CD4-positive, alpha-beta T cell (primary cell): ENCODE results near the gene TEX54. TPM values are rescaled to one million over a fixed set of nuclear protein-coding genes. Genes with fewer than 3 reads are reported as not detected.
A peak's percentile ranks its signal among the peaks of the same experiment; 100 is the strongest.
"Not testable (repeated sequence)": the region's sequence is repeated elsewhere in the genome, so short reads cannot be mapped to it uniquely, and the experiment has no call there.

Source experiments
- ATAC-seq: fragments of 200-7000 bp; cut with Tn5 transposase; one replicate; pipeline ENCODE4 v1.10.0; 2022; ENCODE audit warnings: mild to moderate bottlenecking; ENCODE audit not compliant: poor library complexity
- CTCF ChIA-PET: fragments of 350-600 bp; sonication (Branson Sonifier 250); formaldehyde crosslinking; loops from one replicate; lab custom pipeline; 2021; ENCODE audit warnings: antibody characterized with exemption, inconsistent platforms; lab: Charles Lee
- POLR2A ChIA-PET: fragments of 350-600 bp; sonication (Branson Sonifier 250); formaldehyde crosslinking; loops from one replicate; lab custom pipeline; 2021; ENCODE audit warnings: antibody characterized with exemption, inconsistent platforms; lab: Charles Lee
- DNase-seq, 14 experiments: peaks; one replicate each; pipeline ENCODE4 v3.0.0-alpha.2; 2013 to 2020; ENCODE audit warnings: mixed read lengths in 2 of 14
- H3K27ac ChIP-seq, 2 donors: one replicate each; pipeline versions ENCODE4 v1.5.1 to v1.7.0; 2013; ENCODE audit warnings: low read length in 2 of 2, low read depth in 1 of 2, mild to moderate bottlenecking in 1 of 2
- H3K27me3 ChIP-seq, 2 experiments: 1 replicate in 1 of 2; 2 replicates in 1 of 2; pipeline versions ENCODE4 v1.6.1 to v1.7.0; 2013; ENCODE audit warnings: low read length in 2 of 2, control low read depth in 1 of 2, mild to moderate bottlenecking in 1 of 2, moderate library complexity in 1 of 2; ENCODE audit not compliant: insufficient read depth in 2 of 2, control insufficient read depth in 1 of 2
- H3K36me3 ChIP-seq: one replicate; pipeline ENCODE4 v1.6.1; 2013; ENCODE audit warnings: low read length, control low read depth; ENCODE audit not compliant: insufficient read depth
- H3K4me1 ChIP-seq: one replicate; pipeline ENCODE4 v1.6.1; 2013; ENCODE audit warnings: low read length, control low read depth; ENCODE audit not compliant: insufficient read depth
- H3K4me3 ChIP-seq: one replicate; pipeline ENCODE4 v1.5.1; 2013; ENCODE audit warnings: mild to moderate bottlenecking, low read length, moderate library complexity
- H3K9me3 ChIP-seq, 2 experiments: 1 replicate in 1 of 2; 2 replicates in 1 of 2; pipeline versions ENCODE4 v1.6.1 to v1.7.0; 2013; ENCODE audit warnings: low read length in 2 of 2, mild to moderate bottlenecking in 2 of 2, control low read depth in 1 of 2, moderate library complexity in 1 of 2; ENCODE audit not compliant: control insufficient read depth in 1 of 2, insufficient read depth in 1 of 2
- H3K27ac Mint-ChIP-seq: one replicate; pipeline ENCODE4 v1.8.0; 2020; ENCODE audit warnings: mixed read lengths
- H3K27me3 Mint-ChIP-seq: one replicate; pipeline ENCODE4 v1.8.0; 2021; ENCODE audit warnings: mixed read lengths
- H3K36me3 Mint-ChIP-seq: one replicate; pipeline ENCODE4 v1.8.0; 2021; ENCODE audit warnings: low read depth, mixed read lengths
- H3K4me1 Mint-ChIP-seq: one replicate; pipeline ENCODE4 v1.8.0; 2021; ENCODE audit warnings: low read depth, mixed read lengths
- H3K4me3 Mint-ChIP-seq: one replicate; pipeline ENCODE4 v1.8.0; 2020; ENCODE audit warnings: mild to moderate bottlenecking, mixed read lengths
- H3K9me3 Mint-ChIP-seq: one replicate; pipeline ENCODE4 v1.8.0; 2020; ENCODE audit warnings: mixed read lengths
- CTCF ChIP-seq: fragments of 200-600 bp; IDR thresholded peaks from one replicate; pipeline ENCODE4 v1.8.0; 2022; ENCODE audit warnings: antibody characterized with exemption, mild to moderate bottlenecking
- intact Hi-C, 2 experiments: fragments of 100-400 bp; cut with DNase I in 1 of 2; cut with micrococcal nuclease in 1 of 2; formaldehyde crosslinking; loops; one replicate each; pipeline versions ENCODE4 v1.15.1 to v1.9.0; 2023 to 2025; cut with DNase I, micrococcal nuclease
- total RNA-seq, 174 experiments: library from RNA in 2 of 174; stranded (reverse) in 2 of 174; gene quantifications; one replicate each; pipeline ENCODE4 v1.2.3 and lab custom pipeline; 2021 to 2026

Gene TEX54
- total RNA-seq, 2 experiments from 2014 or later = 0.59 TPM; not detected in 1

DNA sequence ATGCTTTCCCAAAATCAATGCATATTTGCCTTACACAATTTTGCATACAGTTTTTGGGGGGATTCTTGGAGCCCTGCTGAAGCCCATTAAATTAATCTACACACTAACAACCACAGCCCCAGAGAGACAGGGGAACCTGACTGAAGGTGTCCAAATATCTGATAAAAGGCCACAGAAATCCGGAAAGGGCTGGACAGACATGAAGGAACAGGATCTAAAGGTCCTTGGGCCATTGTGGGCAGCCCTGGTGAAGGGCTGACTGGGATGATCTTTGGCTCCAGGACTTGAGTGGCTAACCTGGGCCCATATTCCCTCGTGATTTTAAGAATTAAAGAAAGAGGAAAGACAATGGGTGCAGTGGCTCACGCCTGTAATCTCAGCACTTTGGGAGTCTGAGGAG lies 13.5 kb upstream of the TEX54 start:
- no peaks in the 10 kb centered on the region for H3K36me3 Mint-ChIP-seq
- Histone ChIP-seq H3K27ac (no peak overlapping the region), H3K4me3 (no peak overlapping the region), H3K9me3 (no peaks in the 10 kb centered on the region), H3K27me3 (no peaks in the 10 kb centered on the region), H3K4me1 (peaks cover 21% of the 10 kb centered on the region), H3K36me3 (peaks cover 2% of the 10 kb centered on the region)
- no peak overlapping the region for H3K27ac Mint-ChIP-seq
- ChIA-PET CTCF (no interaction called here), POLR2A (interaction anchor here (7.6 kb wide), 1 partner anchor 8 kb away, joined by 599 read pairs; no protein-coding TSS in a partner anchor)
- ATAC-seq (no peak), DNase-seq (no peak)
- H3K9me3 Mint-ChIP-seq = no peaks in the 10 kb centered on the region
- no peaks in the 10 kb centered on the region for H3K27me3 Mint-ChIP-seq
- no peak for TF ChIP-seq CTCF
- H3K4me1 Mint-ChIP-seq = peaks cover 2% of the 10 kb centered on the region
- intact Hi-C loops = no loop called here
- H3K4me3 Mint-ChIP-seq = no peak overlapping the region

GRCh38 chr11:62844154-62844553 lies 11.5 kb upstream of the TEX54 start:
- no peak overlapping the region for H3K27ac Mint-ChIP-seq
- ChIA-PET CTCF (interaction anchor here (1.0 to 1.9 kb wide), 2 partner anchors 19 to 58 kb away, joined by 3 to 4 read pairs; no protein-coding TSS in a partner anchor), POLR2A (interaction anchor here (7.6 kb wide), 1 partner anchor 10 kb away, joined by 599 read pairs; no protein-coding TSS in a partner anchor)
- no peak overlapping the region for H3K4me3 Mint-ChIP-seq
- no peaks in the 10 kb centered on the region for H3K27me3 Mint-ChIP-seq
- peaks cover 12% of the 10 kb centered on the region for H3K4me1 Mint-ChIP-seq
- H3K36me3 Mint-ChIP-seq = peaks cover 12% of the 10 kb centered on the region
- Histone ChIP-seq H3K27me3 (no peaks in the 10 kb centered on the region), H3K4me1 (peaks cover 27% of the 10 kb centered on the region), H3K4me3 (no peak overlapping the region), H3K9me3 (no peaks in the 10 kb centered on the region), H3K36me3 (no peaks in the 10 kb centered on the region), H3K27ac (no peak overlapping the region)
- ATAC-seq (no peak), DNase-seq (no peak)
- no peak for TF ChIP-seq CTCF
- no peaks in the 10 kb centered on the region for H3K9me3 Mint-ChIP-seq
- intact Hi-C loops = loop anchor here in 1 of 2 experiments (5.0 kb wide), 2 partner anchors 92 to 117 kb away; partner anchors contain the start of genes HNRNPUL2, TTC9C and ZBTB3

GRCh38 chr11:62843466-62843865 lies 10.8 kb upstream of the TEX54 start:
- H3K4me1 ChIP-seq = peaks cover 34% of the 10 kb centered on the region
- H3K27ac ChIP-seq = no peak overlapping the region
- H3K36me3 ChIP-seq = no peaks in the 10 kb centered on the region
- H3K27ac Mint-ChIP-seq = no peak overlapping the region
- no peak overlapping the region for H3K4me3 ChIP-seq
- H3K4me1 Mint-ChIP-seq = peaks cover 17% of the 10 kb centered on the region
- H3K4me3 Mint-ChIP-seq = no peak overlapping the region
- no peak for TF ChIP-seq CTCF
- no peaks in the 10 kb centered on the region for H3K27me3 Mint-ChIP-seq
- H3K27me3 ChIP-seq = no peaks in the 10 kb centered on the region
- ChIA-PET POLR2A (interaction anchor here (1.2 to 7.6 kb wide), 5 partner anchors 10 to 270 kb away, joined by 3 to 599 read pairs (median 9); partner anchors contain the start of genes EEF1G, SLC3A2, STX5 and TEX54), CTCF (interaction anchor here (0.7 to 1.4 kb wide), 3 partner anchors 19 to 57 kb away, joined by 3 to 6 read pairs (median 4); partner anchors contain the start of gene NXF1)
- no peaks in the 10 kb centered on the region for H3K9me3 ChIP-seq
- no peaks in the 10 kb centered on the region for H3K9me3 Mint-ChIP-seq
- DNase-seq (no peak), ATAC-seq (no peak)
- intact Hi-C loops = loop anchor here in 1 of 2 experiments (5.0 kb wide), 2 partner anchors 91 to 116 kb away; partner anchors contain the start of genes HNRNPUL2, TTC9C and ZBTB3
- H3K36me3 Mint-ChIP-seq = peaks cover 16% of the 10 kb centered on the region

DNA sequence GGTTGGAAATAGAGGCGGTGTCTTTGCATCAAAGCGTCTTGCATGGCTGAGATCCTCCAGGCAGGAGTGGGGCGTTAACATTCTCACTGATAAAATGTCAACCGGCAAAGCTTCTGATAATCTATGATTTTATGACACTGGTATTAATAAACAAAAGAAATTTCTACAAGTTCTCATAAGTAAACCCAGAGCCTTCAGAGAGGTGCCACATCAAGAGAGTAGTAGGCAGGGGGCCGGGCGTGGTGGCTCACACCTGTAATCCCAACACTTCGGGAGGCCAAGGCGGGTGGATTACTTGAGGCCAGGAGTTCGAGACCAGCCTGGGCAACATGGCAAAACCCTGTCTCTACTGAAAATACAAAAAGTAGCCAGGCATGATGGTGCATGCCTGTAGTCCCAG lies 10.2 kb upstream of the TEX54 start:
- H3K4me1 ChIP-seq = peaks cover 40% of the 10 kb centered on the region
- H3K27ac Mint-ChIP-seq, H3K36me3 ChIP-seq, H3K27me3 ChIP-seq, H3K9me3 Mint-ChIP-seq, DNase-seq, H3K9me3 ChIP-seq, ATAC-seq, H3K4me3 Mint-ChIP-seq, H3K27me3 Mint-ChIP-seq: not testable (repeated sequence)
- peak overlapping the region; percentile 72 for H3K4me3 ChIP-seq
- ChIA-PET CTCF (interaction anchor here (0.7 to 1.4 kb wide), 3 partner anchors 20 to 56 kb away, joined by 3 to 6 read pairs (median 4); partner anchors contain the start of gene NXF1), POLR2A (interaction anchor here (1.0 to 7.6 kb wide), 9 partner anchors 11 to 269 kb away, joined by 3 to 599 read pairs (median 6); partner anchors contain the start of genes EEF1G, HNRNPUL2, SLC3A2 and STX5)
- intact Hi-C loops = loop anchor here (1.0 to 5.0 kb wide), 3 partner anchors 12 to 116 kb away; partner anchors contain the start of genes HNRNPUL2 (in 1 of the 2), TTC9C (in 1 of the 2) and ZBTB3 (in 1 of the 2)
- peak overlapping the region; percentile 97 to 100 for H3K27ac ChIP-seq
- Mint-ChIP-seq H3K4me1 (peaks cover 17% of the 10 kb centered on the region), H3K36me3 (peaks cover 16% of the 10 kb centered on the region)
